Effector CD8-positive, alpha-beta T cell (primary cell): ENCODE data around the gene FAM3A.

ENCODE experiments used
- DNase-seq: peaks from one replicate; lab custom pipeline; 2025; lab: John Stamatoyannopoulos, UW

Gene FAM3A

DNA sequence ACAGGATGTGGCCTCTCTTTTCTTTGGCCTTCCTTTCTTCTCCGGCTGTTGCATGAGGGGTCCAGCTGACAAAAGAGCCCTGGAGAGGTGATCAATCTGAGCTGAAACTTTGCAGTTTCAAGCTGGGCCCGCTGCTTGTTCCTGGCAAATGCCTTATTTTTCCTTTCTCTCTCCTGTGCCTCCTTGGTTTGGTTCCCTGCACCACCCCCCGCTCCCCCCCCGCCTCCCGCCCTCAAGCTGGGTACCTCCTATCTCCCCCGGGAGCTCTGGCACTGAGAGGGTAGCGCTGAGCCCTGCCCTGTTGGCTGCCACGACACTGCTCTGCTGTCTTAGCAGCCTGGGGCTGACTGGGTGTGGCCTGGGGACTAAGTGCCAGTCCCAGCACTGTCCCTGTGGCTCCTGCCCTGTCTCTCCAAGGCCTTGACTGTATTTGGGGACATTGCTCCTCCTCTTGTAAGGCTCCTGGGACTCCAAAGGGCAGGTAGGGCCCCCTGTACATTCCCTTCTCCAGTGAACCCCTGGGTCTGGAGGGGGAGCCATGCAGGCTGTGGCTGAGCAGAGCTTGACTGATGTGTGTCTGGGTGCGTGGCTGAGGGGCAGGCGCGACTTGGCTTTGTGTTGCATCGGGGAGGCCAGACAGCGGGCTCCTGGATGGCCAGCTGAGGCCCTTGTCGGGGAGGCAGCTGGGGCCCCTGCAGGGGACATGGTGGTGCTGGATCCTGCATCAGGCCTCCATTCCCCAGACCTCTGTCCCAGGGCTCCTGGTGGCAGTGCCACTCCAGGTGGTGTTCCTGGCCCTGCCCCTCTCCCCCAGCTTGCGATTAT lies 56.9 kb downstream of the FAM3A start:
- DNase-seq: no peak

DNA sequence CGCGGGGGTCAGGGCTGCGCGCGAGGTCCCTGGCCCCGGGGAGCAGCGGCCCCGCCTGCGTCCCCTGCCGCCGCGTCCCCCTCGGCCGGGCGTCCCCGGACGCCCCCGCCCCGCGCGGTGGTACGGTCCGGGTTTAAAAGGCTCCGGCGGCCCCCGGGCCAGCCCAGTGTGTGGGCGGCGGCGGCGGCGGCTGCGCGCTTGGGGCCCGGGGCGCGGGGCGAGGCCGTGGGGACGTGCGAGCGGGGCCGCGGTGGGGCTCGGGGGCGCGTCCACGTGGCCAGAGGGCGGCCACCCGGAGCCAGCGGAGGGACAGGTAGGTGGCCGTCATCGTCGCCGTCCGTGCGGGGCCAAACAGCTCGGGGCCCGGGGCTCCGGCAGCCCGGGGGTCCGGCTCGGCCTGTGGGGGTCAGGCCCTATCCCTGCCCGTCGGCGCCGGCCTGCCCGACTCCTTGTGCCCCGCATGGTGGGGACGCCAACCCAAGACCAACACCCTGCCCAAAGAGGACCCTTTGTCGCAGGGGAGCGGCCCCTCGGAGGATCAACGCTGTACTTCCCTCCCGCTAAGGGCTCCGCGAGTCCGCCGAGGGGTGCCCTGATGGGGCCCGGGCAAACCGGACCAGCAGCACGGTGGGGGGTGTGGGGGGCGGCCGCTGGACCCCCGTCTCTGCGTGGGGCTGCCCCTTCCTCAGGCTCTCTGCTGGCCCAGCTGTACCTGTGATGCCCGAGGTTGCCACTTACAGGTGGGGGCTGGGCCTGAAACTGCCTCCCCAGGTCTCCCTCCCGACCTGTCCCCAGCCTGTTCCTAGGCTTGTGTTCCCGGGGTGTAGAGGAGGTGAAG lies 57.7 kb downstream of the FAM3A start, which contains the start of gene PLXNA3:
PLXNA3 (plus strand) TSS at position 166 of the 838 bp plus-strand sequence. CDS start 1,903 bp downstream, outside the sequence.
- DNase-seq: peak; percentile 55

DNA sequence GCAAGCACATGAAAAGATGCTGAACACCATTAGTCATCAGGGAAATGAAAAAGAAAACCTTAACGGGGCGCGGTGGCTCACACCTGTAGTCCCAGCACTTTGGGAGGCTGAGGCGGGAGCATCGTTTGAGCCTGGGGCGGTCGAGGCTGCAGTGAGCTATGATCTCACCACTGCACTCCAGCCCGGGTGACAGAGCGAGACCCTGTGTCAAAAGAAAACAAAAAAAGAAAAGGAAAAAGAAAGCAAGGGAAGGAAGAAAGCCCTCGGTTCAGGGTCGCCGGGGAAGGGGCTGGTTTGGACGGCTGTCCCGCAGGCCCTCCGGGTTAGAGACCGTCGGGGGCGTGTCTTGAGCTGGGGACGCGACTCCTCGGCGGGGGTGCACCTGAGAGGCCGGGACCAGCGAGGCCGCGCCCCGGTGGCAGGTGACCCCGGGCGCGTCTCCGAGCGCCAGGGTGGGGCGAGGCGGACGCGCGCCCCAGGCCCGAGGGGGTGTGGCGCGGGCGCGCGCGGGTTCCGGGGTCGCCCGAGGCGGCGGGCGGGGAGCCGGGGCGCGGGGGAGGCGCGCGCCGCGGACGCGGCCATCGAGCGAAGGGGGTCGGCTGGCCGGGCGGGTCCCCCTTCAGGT lies 58.4 kb downstream of the FAM3A start:
- peak; percentile 48 for DNase-seq
